Peyer's patch (tissue), 4 donors: ENCODE data around the gene MCUR1.

Experiments
- CTCF ChIP-seq, 6 experiments: fragments of 450-650 bp in 4 of 6; fragments of 200-600 bp in 2 of 6; sonication (generic) in 1 of 6; IDR thresholded peaks; one replicate each; pipeline ENCODE4 v1.5.1; 2017 to 2019; ENCODE audit warnings: antibody characterized with exemption in 6 of 6, mild to moderate bottlenecking in 3 of 6, moderate library complexity in 1 of 6
- POLR2A ChIP-seq, 2 donors: fragments of 450-650 bp; IDR thresholded peaks; one replicate each; pipeline ENCODE4 v1.5.1; 2017; ENCODE audit warnings: antibody characterized with exemption in 2 of 2, mild to moderate bottlenecking in 2 of 2, moderate library complexity in 2 of 2

- no peak for TF ChIP-seq CTCF (IDR thresholded peaks at IDR 0.05)
- TF ChIP-seq POLR2A (IDR thresholded peaks at IDR 0.05) = no peak
These were observed 37.4 kb upstream of the MCUR1 start for GRCh38 chr6:13851803-13852202.
